ENCODE results near the gene CXorf38.

The CXorf38 gene

GRCh38 chrX:40685362-40685918 is 38.1 kb upstream of the CXorf38 start (continued):
- TF ChIP-seq RARB (CRISPR knock-in tag; IDR thresholded peaks at IDR 0.05) (no peak), ZNF565 (CRISPR knock-in tag; conservative IDR thresholded peaks at IDR 0.05; ENCODE audit: low read depth) (no peak)

- no peak for TF ChIP-seq ISL1 (CRISPR knock-in tag; IDR thresholded peaks at IDR 0.05)
- no peak for TF ChIP-seq TOX (CRISPR knock-in tag; IDR thresholded peaks at IDR 0.05; ENCODE audit: borderline replicate concordance)
- TF ChIP-seq BACH2 (CRISPR knock-in tag; IDR thresholded peaks at IDR 0.05; ENCODE audit: borderline replicate concordance): no peak
- TF ChIP-seq CSDC2 (CRISPR knock-in tag; IDR thresholded peaks at IDR 0.05): no peak
- TF ChIP-seq, protein P1, sequence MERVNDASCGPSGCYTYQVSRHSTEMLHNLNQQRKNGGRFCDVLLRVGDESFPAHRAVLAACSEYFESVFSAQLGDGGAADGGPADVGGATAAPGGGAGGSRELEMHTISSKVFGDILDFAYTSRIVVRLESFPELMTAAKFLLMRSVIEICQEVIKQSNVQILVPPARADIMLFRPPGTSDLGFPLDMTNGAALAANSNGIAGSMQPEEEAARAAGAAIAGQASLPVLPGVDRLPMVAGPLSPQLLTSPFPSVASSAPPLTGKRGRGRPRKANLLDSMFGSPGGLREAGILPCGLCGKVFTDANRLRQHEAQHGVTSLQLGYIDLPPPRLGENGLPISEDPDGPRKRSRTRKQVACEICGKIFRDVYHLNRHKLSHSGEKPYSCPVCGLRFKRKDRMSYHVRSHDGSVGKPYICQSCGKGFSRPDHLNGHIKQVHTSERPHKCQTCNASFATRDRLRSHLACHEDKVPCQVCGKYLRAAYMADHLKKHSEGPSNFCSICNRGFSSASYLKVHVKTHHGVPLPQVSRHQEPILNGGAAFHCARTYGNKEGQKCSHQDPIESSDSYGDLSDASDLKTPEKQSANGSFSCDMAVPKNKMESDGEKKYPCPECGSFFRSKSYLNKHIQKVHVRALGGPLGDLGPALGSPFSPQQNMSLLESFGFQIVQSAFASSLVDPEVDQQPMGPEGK (CRISPR knock-in tag; IDR thresholded peaks at IDR 0.05; ENCODE audit: borderline replicate concordance): no peak
- TF ChIP-seq GLIS3 (CRISPR knock-in tag; IDR thresholded peaks at IDR 0.05): no peak
- TF ChIP-seq TSHZ2 (CRISPR knock-in tag; IDR thresholded peaks at IDR 0.05): no peak
- no peak for TF ChIP-seq ZNF8 (CRISPR knock-in tag; IDR thresholded peaks at IDR 0.05)
- no peak for TF ChIP-seq PPARA (CRISPR knock-in tag; IDR thresholded peaks at IDR 0.05; ENCODE audit: borderline replicate concordance)
- TF ChIP-seq ZNF565 (CRISPR knock-in tag; conservative IDR thresholded peaks at IDR 0.05; ENCODE audit: low read depth): no peak
- no peak for TF ChIP-seq ESRRG (CRISPR knock-in tag; IDR thresholded peaks at IDR 0.05)
- no peak for TF ChIP-seq POU6F1 (CRISPR knock-in tag; IDR thresholded peaks at IDR 0.05; ENCODE audit: borderline replicate concordance, low read depth)
- no peak for TF ChIP-seq ZFP30 (CRISPR knock-in tag; IDR thresholded peaks at IDR 0.05)
- no peak for TF ChIP-seq ZNF70 (CRISPR knock-in tag; IDR thresholded peaks at IDR 0.05)
- no peak for TF ChIP-seq OSR1 (CRISPR knock-in tag; IDR thresholded peaks at IDR 0.05)
- TF ChIP-seq, protein P2, sequence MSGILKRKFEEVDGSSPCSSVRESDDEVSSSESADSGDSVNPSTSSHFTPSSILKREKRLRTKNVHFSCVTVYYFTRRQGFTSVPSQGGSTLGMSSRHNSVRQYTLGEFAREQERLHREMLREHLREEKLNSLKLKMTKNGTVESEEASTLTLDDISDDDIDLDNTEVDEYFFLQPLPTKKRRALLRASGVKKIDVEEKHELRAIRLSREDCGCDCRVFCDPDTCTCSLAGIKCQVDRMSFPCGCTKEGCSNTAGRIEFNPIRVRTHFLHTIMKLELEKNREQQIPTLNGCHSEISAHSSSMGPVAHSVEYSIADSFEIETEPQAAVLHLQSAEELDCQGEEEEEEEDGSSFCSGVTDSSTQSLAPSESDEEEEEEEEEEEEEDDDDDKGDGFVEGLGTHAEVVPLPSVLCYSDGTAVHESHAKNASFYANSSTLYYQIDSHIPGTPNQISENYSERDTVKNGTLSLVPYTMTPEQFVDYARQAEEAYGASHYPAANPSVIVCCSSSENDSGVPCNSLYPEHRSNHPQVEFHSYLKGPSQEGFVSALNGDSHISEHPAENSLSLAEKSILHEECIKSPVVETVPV (CRISPR knock-in tag; IDR thresholded peaks at IDR 0.05): no peak
- no peak for TF ChIP-seq ZC3H10 (CRISPR knock-in tag; IDR thresholded peaks at IDR 0.05)
- TF ChIP-seq ZFP3 (CRISPR knock-in tag; IDR thresholded peaks at IDR 0.05): no peak
- no peak for TF ChIP-seq TCF4 (CRISPR knock-in tag; IDR thresholded peaks at IDR 0.05; ENCODE audit: borderline replicate concordance)
- TF ChIP-seq RARB (CRISPR knock-in tag; IDR thresholded peaks at IDR 0.05): no peak
- no peak for ATAC-seq
Measured at GRCh38 chrX:40684092-40684491, 36.7 kb upstream of the CXorf38 start.

DNA sequence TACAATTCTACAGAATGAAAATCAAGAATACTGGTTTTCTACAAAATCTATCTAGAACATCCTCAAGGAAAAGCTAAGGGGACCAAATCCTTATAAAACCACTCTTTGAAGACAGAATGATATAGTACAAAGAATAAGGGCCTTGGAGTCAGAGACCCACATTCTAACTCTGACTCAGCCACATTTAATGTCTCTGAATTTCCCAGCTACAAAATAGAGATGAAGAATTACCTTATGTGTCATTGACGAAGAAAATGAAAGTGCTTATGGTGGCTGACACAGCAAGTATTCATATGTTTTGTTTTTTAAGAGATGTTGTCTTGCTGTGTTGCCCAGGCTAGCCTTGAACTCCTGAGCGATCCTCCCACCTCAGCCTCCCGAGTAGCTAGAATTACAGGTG is 35.9 kb upstream of the CXorf38 start:
- no peak for ATAC-seq
- TF ChIP-seq ESRRG (CRISPR knock-in tag; IDR thresholded peaks at IDR 0.05) (no peak), ZFP3 (CRISPR knock-in tag; IDR thresholded peaks at IDR 0.05) (no peak), SNAI2 (CRISPR knock-in tag; IDR thresholded peaks at IDR 0.05) (no peak), ZC3H10 (CRISPR knock-in tag; IDR thresholded peaks at IDR 0.05) (no peak), OSR1 (CRISPR knock-in tag; IDR thresholded peaks at IDR 0.05) (no peak), ZNF565 (CRISPR knock-in tag; conservative IDR thresholded peaks at IDR 0.05; ENCODE audit: low read depth) (no peak), POU6F1 (CRISPR knock-in tag; IDR thresholded peaks at IDR 0.05; ENCODE audit: borderline replicate concordance, low read depth) (no peak), ARNTL (CRISPR knock-in tag; IDR thresholded peaks at IDR 0.05; ENCODE audit: borderline replicate concordance, low read depth) (no peak), ZFP30 (CRISPR knock-in tag; IDR thresholded peaks at IDR 0.05) (no peak), BACH2 (CRISPR knock-in tag; IDR thresholded peaks at IDR 0.05; ENCODE audit: borderline replicate concordance) (no peak), ISL1 (CRISPR knock-in tag; IDR thresholded peaks at IDR 0.05) (no peak), TOX (CRISPR knock-in tag; IDR thresholded peaks at IDR 0.05; ENCODE audit: borderline replicate concordance) (no peak), ZNF8 (CRISPR knock-in tag; IDR thresholded peaks at IDR 0.05) (no peak), ZNF70 (CRISPR knock-in tag; IDR thresholded peaks at IDR 0.05) (no peak), RARB (CRISPR knock-in tag; IDR thresholded peaks at IDR 0.05) (no peak), CSDC2 (CRISPR knock-in tag; IDR thresholded peaks at IDR 0.05) (no peak)
- TF ChIP-seq, protein P2 (CRISPR knock-in tag; IDR thresholded peaks at IDR 0.05): no peak
- TF ChIP-seq, protein P1 (CRISPR knock-in tag; IDR thresholded peaks at IDR 0.05; ENCODE audit: borderline replicate concordance): no peak
